Lower leg skin (tissue), 4 donors: Measurements from ENCODE around the gene SOX1. TPM values are rescaled to one million over a fixed set of nuclear protein-coding genes. Genes with fewer than 3 reads are reported as not detected.

ENCODE experiments used
- DNase-seq, 2 donors: peaks; one replicate each; pipeline ENCODE4 v3.0.0-alpha.2; 2019; ENCODE audit warnings: low spot score in 2 of 2
- H3K4me3 ChIP-seq: fragments of 200-600 bp; sonication (generic); 2 replicates; pipeline ENCODE4 v1.5.1; 2017; ENCODE audit warnings: mild to moderate bottlenecking, low read depth; ENCODE audit not compliant: poor library complexity, severe bottlenecking
- POLR2A ChIP-seq, 2 donors: fragments of 450-650 bp; IDR thresholded peaks; one replicate each; pipeline ENCODE4 v1.6.1; 2016 to 2017; ENCODE audit warnings: antibody characterized with exemption in 2 of 2, mild to moderate bottlenecking in 1 of 2, moderate library complexity in 1 of 2
- WGBS, 2 donors: methylation state at CpG; one replicate each; pipeline ENCODE4 v1.1.5; 2018; 5-methylcytosine and 5-hydroxymethylcytosine counted together
- intact Hi-C: fragments of 100-400 bp; cut with DNase I; formaldehyde crosslinking; loops from one replicate; pipeline ENCODE4 v1.15.0; 2023; ENCODE audit warnings: low total_unique reads
- total RNA-seq, 4 donors: library from RNA; depleted of rRNA; stranded (reverse); fragments of >200 nt; gene quantifications; one replicate each; pipeline ENCODE4 v1.1.0, GENCODE V29; 2016
- TF ChIP-seq, protein P1 (sequence below), 3 donors: fragments of 450-650 bp; IDR thresholded peaks; one replicate each; pipeline ENCODE4 v1.5.1; 2016; ENCODE audit warnings: antibody characterized with exemption in 3 of 3, mild to moderate bottlenecking in 3 of 3, moderate library complexity in 2 of 3

SOX1 gene
- total RNA-seq, 4 donors from 2014 or later: 0.10 to 0.29 (median 0.13) TPM; not detected in 1

GRCh38 chr13:112074139-112074865 lies 7.4 kb downstream of the SOX1 start:
- no peak for TF ChIP-seq POLR2A (IDR thresholded peaks at IDR 0.05)
- TF ChIP-seq, protein P1, sequence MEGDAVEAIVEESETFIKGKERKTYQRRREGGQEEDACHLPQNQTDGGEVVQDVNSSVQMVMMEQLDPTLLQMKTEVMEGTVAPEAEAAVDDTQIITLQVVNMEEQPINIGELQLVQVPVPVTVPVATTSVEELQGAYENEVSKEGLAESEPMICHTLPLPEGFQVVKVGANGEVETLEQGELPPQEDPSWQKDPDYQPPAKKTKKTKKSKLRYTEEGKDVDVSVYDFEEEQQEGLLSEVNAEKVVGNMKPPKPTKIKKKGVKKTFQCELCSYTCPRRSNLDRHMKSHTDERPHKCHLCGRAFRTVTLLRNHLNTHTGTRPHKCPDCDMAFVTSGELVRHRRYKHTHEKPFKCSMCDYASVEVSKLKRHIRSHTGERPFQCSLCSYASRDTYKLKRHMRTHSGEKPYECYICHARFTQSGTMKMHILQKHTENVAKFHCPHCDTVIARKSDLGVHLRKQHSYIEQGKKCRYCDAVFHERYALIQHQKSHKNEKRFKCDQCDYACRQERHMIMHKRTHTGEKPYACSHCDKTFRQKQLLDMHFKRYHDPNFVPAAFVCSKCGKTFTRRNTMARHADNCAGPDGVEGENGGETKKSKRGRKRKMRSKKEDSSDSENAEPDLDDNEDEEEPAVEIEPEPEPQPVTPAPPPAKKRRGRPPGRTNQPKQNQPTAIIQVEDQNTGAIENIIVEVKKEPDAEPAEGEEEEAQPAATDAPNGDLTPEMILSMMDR (IDR thresholded peaks at IDR 0.05): no peak
- 10 to 17% methylated on average over 17 of the region's 17 CpGs for WGBS, 2 donors
- no peak overlapping the region for H3K4me3 ChIP-seq
- intact Hi-C loops: no loop called here
- peak in 1 of 2 donors; percentile 81 for DNase-seq

- no peak for DNase-seq
- WGBS, 2 donors: 22 to 34% methylated on average over 3 of the region's 3 CpGs
- TF ChIP-seq, protein P1 (IDR thresholded peaks at IDR 0.05): no peak
- no peak for TF ChIP-seq POLR2A (IDR thresholded peaks at IDR 0.05)
Measured at GRCh38 chr13:112077729-112078128, 10.8 kb downstream of the SOX1 start.

DNA sequence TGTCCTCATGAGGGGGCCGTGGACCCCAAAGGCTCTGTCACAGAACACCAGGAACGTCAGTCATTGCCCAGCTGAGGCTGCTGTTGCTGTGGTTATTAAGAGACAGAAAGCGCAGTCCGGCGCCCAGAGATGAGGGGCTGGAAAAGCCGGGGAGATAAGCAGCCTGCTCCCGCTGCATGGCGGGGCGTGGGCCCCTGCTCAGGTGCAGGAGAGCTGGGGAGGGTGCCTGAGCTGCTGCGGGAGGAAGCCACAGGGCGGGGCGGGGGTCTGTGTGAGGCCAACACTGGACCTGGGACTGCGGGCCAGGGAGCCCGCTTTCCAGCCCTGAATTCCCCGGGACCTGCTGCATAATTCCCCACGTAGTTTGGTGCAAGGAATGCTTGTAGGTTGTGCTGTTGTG lies 11.3 kb downstream of the SOX1 start:
- intact Hi-C loops: no loop called here
- 18 to 25% methylated on average over 15 to 16 of the region's 16 CpGs for WGBS, 2 donors
- no peak for DNase-seq
- no peak overlapping the region for H3K4me3 ChIP-seq
- TF ChIP-seq, protein P1 (IDR thresholded peaks at IDR 0.05): no peak
- no peak for TF ChIP-seq POLR2A (IDR thresholded peaks at IDR 0.05)

More at GRCh38 chr13:112077729-112078128, 10.8 kb downstream of the SOX1 start:
- no peak overlapping the region for H3K4me3 ChIP-seq
- intact Hi-C loops: no loop called here

DNA sequence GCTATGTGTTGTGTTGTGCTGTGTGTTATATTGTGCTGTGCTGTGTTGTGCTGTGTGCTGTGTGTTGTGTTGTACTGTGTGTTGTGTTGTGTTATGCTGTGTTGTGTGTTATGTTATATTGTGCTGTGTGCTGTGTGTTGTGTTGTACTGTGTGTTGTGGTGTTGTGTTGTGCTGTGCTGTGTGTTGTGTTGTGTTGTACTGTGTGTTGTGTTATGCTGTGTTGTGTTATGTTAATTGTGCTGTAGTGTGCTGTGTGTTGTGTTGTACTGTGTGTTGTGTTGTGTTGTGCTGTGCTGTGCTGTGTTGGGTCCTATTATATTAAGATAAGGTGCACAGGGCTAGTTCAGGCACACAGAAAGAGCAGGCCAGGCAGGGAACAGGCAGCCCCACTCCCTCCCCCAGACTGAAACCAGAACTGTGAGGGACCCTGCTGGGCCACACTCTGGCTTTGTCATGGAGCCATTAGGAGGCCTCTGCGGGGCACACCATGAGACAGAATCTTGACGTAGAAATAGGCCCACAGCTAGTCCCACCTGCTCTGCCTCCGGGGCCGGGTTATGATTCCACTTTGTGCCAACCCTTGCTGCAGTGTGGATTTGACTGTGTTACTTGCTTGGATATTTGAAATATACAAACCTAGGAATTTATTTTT lies 12.1 kb downstream of the SOX1 start:
- no peak overlapping the region for H3K4me3 ChIP-seq
- intact Hi-C loops: no loop called here
- WGBS, 2 donors: 33 to 45% methylated on average over 4 of the region's 4 CpGs
- DNase-seq: no peak
- TF ChIP-seq, protein P1 (IDR thresholded peaks at IDR 0.05): no peak
- no peak for TF ChIP-seq POLR2A (IDR thresholded peaks at IDR 0.05)

- DNase-seq: no peak
- H3K4me3 ChIP-seq: no peak overlapping the region
- intact Hi-C loops: no loop called here
- 58 to 61% methylated on average over 6 of the region's 6 CpGs for WGBS, 2 donors
- TF ChIP-seq POLR2A (IDR thresholded peaks at IDR 0.05): no peak
- TF ChIP-seq, protein P1 (IDR thresholded peaks at IDR 0.05): no peak
Measured at GRCh38 chr13:112079696-112080095, 12.7 kb downstream of the SOX1 start.
